Stimulated activated naive CD4-positive, alpha-beta T cell (primary cell): ENCODE results near the gene RELL2.
"Not testable (repeated sequence)": the region's sequence is repeated elsewhere in the genome, so short reads cannot be mapped to it uniquely, and the experiment has no call there.

ENCODE experiments used
- DNase-seq, 6 experiments: peaks; one replicate each; lab custom pipeline; 2025; lab: John Stamatoyannopoulos, UW

The RELL2 gene

GRCh38 chr5:141636413-141637122 is at the start of gene RELL2, which contains the start of gene HDAC3:
Gene RELL2, plus strand, starts transcription at chr5:141636997. Its CDS starts 1,229 bp downstream, at chr5:141638226.
Gene HDAC3, minus strand, starts transcription at chr5:141636849. Its CDS starts 59 bp downstream, at chr5:141636790.
- DNase-seq, result peak; percentile 80 to 94 (median 90)

- DNase-seq, result no peak
Observed at GRCh38 chr5:141590127-141590526, 46.7 kb upstream of the RELL2 start.

- no peak for DNase-seq
Observed at GRCh38 chr5:141596867-141597266, 39.9 kb upstream of the RELL2 start.

- no peak for DNase-seq
Observed at GRCh38 chr5:141597394-141597793, 39.4 kb upstream of the RELL2 start.

GRCh38 chr5:141597814-141598213 is 39.0 kb upstream of the RELL2 start:
- no peak for DNase-seq

GRCh38 chr5:141598391-141599345 is 38.1 kb upstream of the RELL2 start:
- DNase-seq, result no peak

- no peak for DNase-seq
Observed at GRCh38 chr5:141602606-141603005, 34.2 kb upstream of the RELL2 start.

- DNase-seq, result peak in 1 of 6 experiments; percentile 30
Observed at GRCh38 chr5:141603923-141604717, 32.7 kb upstream of the RELL2 start.

GRCh38 chr5:141605523-141606277 is 31.1 kb upstream of the RELL2 start:
- DNase-seq, result peak; percentile 14 to 86 (median 75)

GRCh38 chr5:141608046-141608445 is 28.8 kb upstream of the RELL2 start:
- no peak for DNase-seq

GRCh38 chr5:141608557-141608956 is 28.2 kb upstream of the RELL2 start:
- peak in 2 of 6 experiments; percentile 5 to 22 for DNase-seq

- no peak for DNase-seq
Observed at GRCh38 chr5:141609044-141609443, 27.8 kb upstream of the RELL2 start.

- DNase-seq, result not testable (repeated sequence)
Observed at GRCh38 chr5:141609921-141610320, 26.9 kb upstream of the RELL2 start.

- no peak for DNase-seq
Observed at GRCh38 chr5:141611289-141611688, 25.5 kb upstream of the RELL2 start.

GRCh38 chr5:141613344-141613743 is 23.5 kb upstream of the RELL2 start:
- DNase-seq, result no peak

GRCh38 chr5:141615991-141616720 is 20.6 kb upstream of the RELL2 start:
- no peak for DNase-seq

GRCh38 chr5:141617128-141617527 is 19.7 kb upstream of the RELL2 start:
- DNase-seq, result no peak

GRCh38 chr5:141617682-141618029 is 19.1 kb upstream of the RELL2 start:
- peak in 3 of 6 experiments; percentile 4 to 45 (median 29) for DNase-seq

- peak; percentile 29 to 62 (median 52) for DNase-seq
Observed at GRCh38 chr5:141618030-141618803, 18.6 kb upstream of the RELL2 start.
